Natural killer cell (primary cell): ENCODE results near the gene IZUMO2. TPM values are rescaled to one million over a fixed set of nuclear protein-coding genes. Genes with fewer than 3 reads are reported as not detected.
A peak's percentile ranks its signal among the peaks of the same experiment; 100 is the strongest.

ENCODE experiments used
- ATAC-seq, 3 donors: fragments of 150-1000 bp in 2 of 3; fragments of 200-7000 bp in 1 of 3; cut with Tn5 transposase; 1 replicate in 1 of 3; 2 replicates in 2 of 3; pipeline ENCODE4 v1.10.0; 2021; ENCODE audit warnings: mild to moderate bottlenecking in 2 of 3, moderate library complexity in 2 of 3
- DNase-seq, 2 donors: peaks; one replicate each; pipeline versions ENCODE4 v3.0.0 to v3.0.0-alpha.2; 2013 to 2021; ENCODE audit warnings: mixed read lengths in 1 of 2
- H3K27ac ChIP-seq: one replicate; pipeline ENCODE4 v1.5.1; 2013; ENCODE audit warnings: mild to moderate bottlenecking, low read length
- H3K27me3 ChIP-seq: one replicate; pipeline ENCODE4 v1.6.1; 2013; ENCODE audit warnings: low read length; ENCODE audit not compliant: control insufficient read depth, insufficient read depth
- H3K36me3 ChIP-seq: one replicate; pipeline ENCODE4 v1.6.1; 2013; ENCODE audit warnings: low read length; ENCODE audit not compliant: control insufficient read depth, insufficient read depth
- H3K4me1 ChIP-seq: one replicate; pipeline ENCODE4 v1.6.1; 2013; ENCODE audit warnings: low read length; ENCODE audit not compliant: control insufficient read depth, insufficient read depth
- H3K4me3 ChIP-seq: one replicate; pipeline ENCODE4 v1.5.1; 2013; ENCODE audit warnings: low read length
- H3K9me3 ChIP-seq: one replicate; pipeline ENCODE4 v1.6.1; 2013; ENCODE audit warnings: low read length; ENCODE audit not compliant: control insufficient read depth, insufficient read depth
- H3K27ac Mint-ChIP-seq, 2 donors: one replicate each; pipeline ENCODE4 v1.8.0; 2022; ENCODE audit warnings: mild to moderate bottlenecking in 2 of 2, mixed read lengths in 2 of 2, moderate library complexity in 1 of 2
- H3K27me3 Mint-ChIP-seq, 2 donors: one replicate each; pipeline ENCODE4 v1.8.0; 2022; ENCODE audit warnings: low read depth in 2 of 2, mixed read lengths in 2 of 2
- H3K36me3 Mint-ChIP-seq: one replicate; pipeline ENCODE4 v1.8.0; 2022; ENCODE audit warnings: mixed read lengths
- H3K4me1 Mint-ChIP-seq, 2 donors: one replicate each; pipeline ENCODE4 v1.8.0; 2022; ENCODE audit warnings: mixed read lengths in 2 of 2
- H3K4me3 Mint-ChIP-seq: one replicate; pipeline ENCODE4 v1.8.0; 2022; ENCODE audit warnings: mild to moderate bottlenecking, moderate library complexity, mixed read lengths
- H3K9me3 Mint-ChIP-seq, 2 donors: one replicate each; pipeline ENCODE4 v1.8.0; 2022; ENCODE audit warnings: mixed read lengths in 2 of 2
- WGBS: methylation state at CpG from one replicate; pipeline ENCODE4 v1.1.7; 2013; ENCODE audit warnings: missing lambda C conversion rate; ENCODE audit not compliant: insufficient coverage; 5-methylcytosine and 5-hydroxymethylcytosine counted together
- intact Hi-C: fragments of 100-400 bp; cut with micrococcal nuclease; formaldehyde crosslinking; loops from one replicate; pipeline ENCODE4 v1.14.2; 2022
- total RNA-seq, 4 donors: library from RNA; stranded (reverse); fragments of 120-200 nt in 1 of 4; gene quantifications; one replicate each; pipeline versions ENCODE4 v1.2.3 to v1.2.4, GENCODE V29; 2013 to 2022
- TF ChIP-seq, protein P1 (sequence below): fragments of 200-600 bp; IDR thresholded peaks from one replicate; pipeline ENCODE4 v1.8.0; 2022; ENCODE audit warnings: antibody characterized with exemption

IZUMO2 gene
- total RNA-seq, 3 donors from 2014 or later (not counting 1 experiment from before 2014, with no cell fraction given), result not detected

DNA sequence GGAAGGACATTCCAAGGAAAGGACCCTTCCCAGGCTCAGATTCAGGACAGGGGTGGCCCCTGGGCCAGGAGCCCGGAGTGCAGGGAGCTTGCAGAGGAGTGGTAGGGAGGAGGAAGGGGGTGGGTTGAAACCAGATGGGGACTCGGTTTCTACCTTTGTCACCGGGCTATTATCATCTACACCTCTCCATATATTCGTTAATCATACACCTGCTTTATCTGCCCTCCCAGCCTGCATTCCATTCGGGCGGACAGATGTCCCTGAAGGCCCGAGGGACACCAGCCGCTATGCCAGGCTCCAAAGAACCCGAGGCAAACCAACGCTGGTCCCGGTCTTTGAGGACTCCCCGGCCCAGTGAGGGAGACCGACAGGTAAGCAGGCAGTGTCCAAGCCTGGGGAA, 24.9 kb upstream of the IZUMO2 start:
- 89% methylated on average over 13 of the region's 13 CpGs for WGBS

DNA sequence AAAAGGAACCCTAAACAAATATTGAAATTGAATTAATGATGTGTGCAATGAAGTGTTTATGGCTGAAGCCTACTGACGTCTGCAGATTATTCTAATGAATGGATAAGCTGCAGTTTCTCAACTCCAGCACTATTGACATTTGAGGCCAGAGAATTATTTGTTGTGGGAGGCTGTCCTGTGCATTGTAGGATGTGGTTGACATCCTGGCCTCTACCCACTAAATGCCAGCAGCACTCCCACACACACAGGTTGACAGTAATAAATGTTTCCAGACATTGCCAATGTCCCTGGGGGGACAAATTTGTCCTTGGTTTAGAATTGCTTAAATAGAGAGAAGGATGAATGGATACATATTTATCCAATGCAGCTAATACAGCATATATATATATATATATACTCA, 21.1 kb upstream of the IZUMO2 start:
- H3K27ac Mint-ChIP-seq, result no peak overlapping the region
- H3K4me1 Mint-ChIP-seq, result no peaks in the 10 kb centered on the region
- H3K36me3 Mint-ChIP-seq, result no peaks in the 10 kb centered on the region
- H3K27me3 ChIP-seq, result no peaks in the 10 kb centered on the region
- no peak overlapping the region for H3K4me3 Mint-ChIP-seq
- ATAC-seq (no peak), DNase-seq (no peak)
- H3K36me3 ChIP-seq, result no peaks in the 10 kb centered on the region
- intact Hi-C loops, result no loop called here
- 80% methylated on average over 1 of the region's 1 CpG for WGBS
- H3K4me1 ChIP-seq, result no peaks in the 10 kb centered on the region
- no peak overlapping the region for H3K4me3 ChIP-seq
- TF ChIP-seq, protein P1, sequence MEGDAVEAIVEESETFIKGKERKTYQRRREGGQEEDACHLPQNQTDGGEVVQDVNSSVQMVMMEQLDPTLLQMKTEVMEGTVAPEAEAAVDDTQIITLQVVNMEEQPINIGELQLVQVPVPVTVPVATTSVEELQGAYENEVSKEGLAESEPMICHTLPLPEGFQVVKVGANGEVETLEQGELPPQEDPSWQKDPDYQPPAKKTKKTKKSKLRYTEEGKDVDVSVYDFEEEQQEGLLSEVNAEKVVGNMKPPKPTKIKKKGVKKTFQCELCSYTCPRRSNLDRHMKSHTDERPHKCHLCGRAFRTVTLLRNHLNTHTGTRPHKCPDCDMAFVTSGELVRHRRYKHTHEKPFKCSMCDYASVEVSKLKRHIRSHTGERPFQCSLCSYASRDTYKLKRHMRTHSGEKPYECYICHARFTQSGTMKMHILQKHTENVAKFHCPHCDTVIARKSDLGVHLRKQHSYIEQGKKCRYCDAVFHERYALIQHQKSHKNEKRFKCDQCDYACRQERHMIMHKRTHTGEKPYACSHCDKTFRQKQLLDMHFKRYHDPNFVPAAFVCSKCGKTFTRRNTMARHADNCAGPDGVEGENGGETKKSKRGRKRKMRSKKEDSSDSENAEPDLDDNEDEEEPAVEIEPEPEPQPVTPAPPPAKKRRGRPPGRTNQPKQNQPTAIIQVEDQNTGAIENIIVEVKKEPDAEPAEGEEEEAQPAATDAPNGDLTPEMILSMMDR, result no peak
- H3K9me3 Mint-ChIP-seq, result no peaks in the 10 kb centered on the region
- H3K9me3 ChIP-seq, result no peaks in the 10 kb centered on the region
- H3K27ac ChIP-seq, result no peak overlapping the region
- no peaks in the 10 kb centered on the region for H3K27me3 Mint-ChIP-seq

More for the DNA sequence above, 24.9 kb upstream of the IZUMO2 start:
- no peaks in the 10 kb centered on the region for H3K9me3 ChIP-seq
- H3K36me3 ChIP-seq, result no peaks in the 10 kb centered on the region
- no peak overlapping the region for H3K4me3 ChIP-seq
- ATAC-seq (no peak), DNase-seq (no peak)
- Mint-ChIP-seq H3K9me3 (no peaks in the 10 kb centered on the region), H3K27ac (no peak overlapping the region), H3K36me3 (no peaks in the 10 kb centered on the region), H3K4me1 (no peaks in the 10 kb centered on the region), H3K27me3 (peaks cover 8% of the 10 kb centered on the region in 2 donors), H3K4me3 (no peak overlapping the region)
- H3K27ac ChIP-seq, result no peak overlapping the region
- no peaks in the 10 kb centered on the region for H3K4me1 ChIP-seq
- H3K27me3 ChIP-seq, result no peaks in the 10 kb centered on the region
- TF ChIP-seq, protein P1, result no peak
- intact Hi-C loops, result no loop called here

DNA sequence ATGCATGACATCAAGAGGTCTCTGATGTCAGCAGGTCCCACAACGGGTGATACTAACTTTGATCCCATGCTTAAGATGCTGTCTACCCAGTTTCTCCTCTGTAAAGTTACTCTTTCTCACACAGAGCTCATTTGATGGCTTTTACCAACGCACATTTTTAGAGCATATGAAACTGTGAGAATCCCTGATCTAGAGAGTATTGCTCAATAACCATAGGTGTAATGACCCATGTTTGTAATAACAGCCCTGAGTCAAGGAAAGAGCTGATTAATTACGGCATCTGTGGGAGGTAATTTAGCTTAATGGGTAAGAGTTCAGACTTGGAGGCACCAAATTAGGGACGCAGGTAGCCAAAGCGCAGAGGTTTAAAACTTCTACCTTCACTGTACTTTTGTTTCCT, 18.0 kb upstream of the IZUMO2 start:
- Mint-ChIP-seq H3K36me3 (no peaks in the 10 kb centered on the region), H3K4me1 (no peaks in the 10 kb centered on the region), H3K27ac (no peak overlapping the region), H3K27me3 (no peaks in the 10 kb centered on the region), H3K9me3 (no peaks in the 10 kb centered on the region), H3K4me3 (no peak overlapping the region)
- no peaks in the 10 kb centered on the region for H3K27me3 ChIP-seq
- DNase-seq (no peak), ATAC-seq (no peak)
- WGBS, result 85% methylated on average over 3 of the region's 5 CpGs
- TF ChIP-seq, protein P1, result no peak
- no peak overlapping the region for H3K27ac ChIP-seq
- H3K36me3 ChIP-seq, result no peaks in the 10 kb centered on the region
- H3K4me1 ChIP-seq, result no peaks in the 10 kb centered on the region
- no peaks in the 10 kb centered on the region for H3K9me3 ChIP-seq
- no peak overlapping the region for H3K4me3 ChIP-seq
- intact Hi-C loops, result no loop called here

- 77% methylated on average over 9 of the region's 9 CpGs for WGBS
- TF ChIP-seq, protein P1, result no peak
- ATAC-seq (no peak), DNase-seq (peak in 1 of 2 donors; percentile 10)
- H3K4me3 ChIP-seq, result no peak overlapping the region
- Mint-ChIP-seq H3K27me3 (peaks cover 0 to 4% of the 10 kb centered on the region in 2 donors), H3K36me3 (no peaks in the 10 kb centered on the region), H3K27ac (no peak overlapping the region), H3K4me1 (no peaks in the 10 kb centered on the region), H3K4me3 (no peak overlapping the region), H3K9me3 (no peaks in the 10 kb centered on the region)
- no peak overlapping the region for H3K27ac ChIP-seq
- no peaks in the 10 kb centered on the region for H3K9me3 ChIP-seq
- H3K36me3 ChIP-seq, result no peaks in the 10 kb centered on the region
- no peaks in the 10 kb centered on the region for H3K27me3 ChIP-seq
- H3K4me1 ChIP-seq, result no peaks in the 10 kb centered on the region
- intact Hi-C loops, result no loop called here
Observed at GRCh38 chr19:50178859-50179537, 15.9 kb upstream of the IZUMO2 start.
